Epithelial cell of esophagus (primary cell): Measurements from ENCODE around the gene EPHB2.

ENCODE experiments used
- DNase-seq: peaks from one replicate; pipeline ENCODE4 v3.0.0; 2010; ENCODE audit warnings: low read depth
- H3K4me3 ChIP-seq: 2 replicates; pipeline ENCODE4 v1.5.1; 2011; ENCODE audit warnings: mild to moderate bottlenecking, low read length, control low read depth
- TF ChIP-seq, protein P1 (sequence below): IDR thresholded peaks from 2 replicates; pipeline ENCODE4 v1.5.1; 2011; ENCODE audit warnings: low read depth, mild to moderate bottlenecking, low read length, control low read depth, inconsistent platforms; ENCODE audit not compliant: insufficient read depth; ENCODE audit errors: missing control alignments

The EPHB2 gene

GRCh38 chr1:22749919-22750684 lies 39.5 kb downstream of the EPHB2 start:
- no peak overlapping the region for H3K4me3 ChIP-seq
- TF ChIP-seq, protein P1, sequence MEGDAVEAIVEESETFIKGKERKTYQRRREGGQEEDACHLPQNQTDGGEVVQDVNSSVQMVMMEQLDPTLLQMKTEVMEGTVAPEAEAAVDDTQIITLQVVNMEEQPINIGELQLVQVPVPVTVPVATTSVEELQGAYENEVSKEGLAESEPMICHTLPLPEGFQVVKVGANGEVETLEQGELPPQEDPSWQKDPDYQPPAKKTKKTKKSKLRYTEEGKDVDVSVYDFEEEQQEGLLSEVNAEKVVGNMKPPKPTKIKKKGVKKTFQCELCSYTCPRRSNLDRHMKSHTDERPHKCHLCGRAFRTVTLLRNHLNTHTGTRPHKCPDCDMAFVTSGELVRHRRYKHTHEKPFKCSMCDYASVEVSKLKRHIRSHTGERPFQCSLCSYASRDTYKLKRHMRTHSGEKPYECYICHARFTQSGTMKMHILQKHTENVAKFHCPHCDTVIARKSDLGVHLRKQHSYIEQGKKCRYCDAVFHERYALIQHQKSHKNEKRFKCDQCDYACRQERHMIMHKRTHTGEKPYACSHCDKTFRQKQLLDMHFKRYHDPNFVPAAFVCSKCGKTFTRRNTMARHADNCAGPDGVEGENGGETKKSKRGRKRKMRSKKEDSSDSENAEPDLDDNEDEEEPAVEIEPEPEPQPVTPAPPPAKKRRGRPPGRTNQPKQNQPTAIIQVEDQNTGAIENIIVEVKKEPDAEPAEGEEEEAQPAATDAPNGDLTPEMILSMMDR = no peak
- peak; percentile 94 for DNase-seq

DNA sequence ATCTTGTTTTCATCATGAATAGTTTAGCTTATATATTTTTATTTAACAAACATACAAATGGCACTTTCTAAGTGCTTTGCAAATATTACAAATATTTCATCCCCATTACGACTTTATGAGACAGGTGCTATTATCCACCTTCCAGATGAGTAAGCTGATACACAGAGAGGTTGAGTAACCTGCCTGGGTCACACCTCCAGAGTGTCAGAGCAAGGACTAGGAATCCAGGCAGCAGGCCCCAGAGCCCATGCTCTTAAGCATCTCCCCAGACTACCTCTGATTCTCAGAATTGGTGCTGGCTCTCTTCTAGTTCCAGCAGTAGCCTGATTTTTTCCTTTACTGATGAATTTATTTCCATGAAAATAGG lies 40.0 kb downstream of the EPHB2 start:
- TF ChIP-seq, protein P1 = no peak
- H3K4me3 ChIP-seq = no peak overlapping the region
- DNase-seq = peak; percentile 89

DNA sequence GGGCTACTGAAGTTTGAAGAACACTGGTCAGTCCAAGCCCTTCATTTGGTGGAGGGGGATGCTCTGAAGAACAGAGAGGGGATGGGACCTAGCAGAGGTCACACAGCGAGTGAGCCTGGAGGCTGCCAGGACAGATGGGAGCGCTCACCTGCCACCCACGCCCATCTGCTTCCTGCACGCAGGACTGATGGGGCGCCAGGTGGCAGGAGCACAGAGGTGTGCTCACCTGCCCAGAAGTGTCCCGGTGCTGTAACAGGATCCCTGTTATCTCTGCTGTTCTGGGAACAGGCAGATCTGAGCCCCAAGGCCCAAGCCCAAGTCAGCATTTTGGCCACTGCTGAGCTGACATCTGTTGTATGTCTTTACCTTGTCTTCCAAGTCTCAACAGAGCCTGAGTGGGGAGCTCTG lies 40.5 kb downstream of the EPHB2 start:
- peak; percentile 46 for DNase-seq
- TF ChIP-seq, protein P1 = no peak
- H3K4me3 ChIP-seq = no peak overlapping the region

GRCh38 chr1:22752339-22752738 lies 41.7 kb downstream of the EPHB2 start:
- no peak for DNase-seq
- no peak overlapping the region for H3K4me3 ChIP-seq
- TF ChIP-seq, protein P1 = no peak

DNA sequence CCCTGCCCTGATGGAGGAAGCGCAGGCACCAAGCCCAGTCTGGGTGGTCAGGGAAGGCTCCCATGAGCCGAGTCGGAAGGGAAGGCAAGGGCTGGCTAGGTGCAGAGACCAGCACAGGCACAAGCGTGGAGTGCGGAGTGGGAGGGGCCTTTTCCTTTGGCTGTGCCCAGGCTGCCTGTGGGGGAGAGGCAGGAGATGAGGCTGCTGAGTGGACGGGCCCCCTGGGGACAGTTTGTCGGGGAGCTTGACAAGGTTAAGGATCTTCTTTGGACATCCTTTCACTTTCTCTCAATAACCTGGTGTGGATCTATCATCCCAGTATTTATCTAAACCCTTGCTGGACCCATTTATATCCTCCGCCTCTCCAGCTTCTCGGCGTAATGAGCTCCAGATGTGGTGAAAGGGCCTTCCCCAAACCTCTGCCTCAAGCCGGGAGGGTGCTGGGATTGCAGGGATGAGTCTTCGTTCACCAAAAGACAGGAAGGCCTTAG lies 42.9 kb downstream of the EPHB2 start:
- DNase-seq = no peak
- no peak overlapping the region for H3K4me3 ChIP-seq
- TF ChIP-seq, protein P1 = no peak

GRCh38 chr1:22754106-22754768 lies 43.6 kb downstream of the EPHB2 start:
- H3K4me3 ChIP-seq = no peak overlapping the region
- TF ChIP-seq, protein P1 = no peak
- no peak for DNase-seq
